AML-193 (cell line): ENCODE data around the gene DAPK2.
A peak's percentile ranks its signal among the peaks of the same experiment; 100 is the strongest.

Experiments
- DNase-seq, 2 experiments: peaks; one replicate each; lab custom pipeline; 2025; lab: John Stamatoyannopoulos, UW

Gene DAPK2

DNA sequence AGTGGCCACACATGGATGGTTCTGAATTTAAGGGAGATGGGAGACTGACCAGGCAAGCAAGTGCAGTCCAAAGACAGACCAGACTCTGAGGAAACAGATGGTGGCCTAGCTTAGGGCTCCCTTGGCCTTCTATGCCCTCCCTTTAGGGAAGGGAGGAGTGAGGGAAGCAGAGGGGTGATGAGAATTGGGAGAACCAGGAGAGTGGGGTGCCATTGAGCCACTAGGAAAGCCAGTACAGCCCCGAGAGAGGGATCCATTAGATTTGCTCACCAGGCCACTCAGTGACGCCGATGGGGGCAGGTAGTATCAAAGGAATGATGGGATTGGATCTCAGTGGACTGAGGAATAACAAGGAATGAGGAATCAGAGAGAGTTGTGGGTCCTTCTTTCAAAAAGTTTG lies 182.1 kb downstream of the DAPK2 start:
- DNase-seq: no peak

DNA sequence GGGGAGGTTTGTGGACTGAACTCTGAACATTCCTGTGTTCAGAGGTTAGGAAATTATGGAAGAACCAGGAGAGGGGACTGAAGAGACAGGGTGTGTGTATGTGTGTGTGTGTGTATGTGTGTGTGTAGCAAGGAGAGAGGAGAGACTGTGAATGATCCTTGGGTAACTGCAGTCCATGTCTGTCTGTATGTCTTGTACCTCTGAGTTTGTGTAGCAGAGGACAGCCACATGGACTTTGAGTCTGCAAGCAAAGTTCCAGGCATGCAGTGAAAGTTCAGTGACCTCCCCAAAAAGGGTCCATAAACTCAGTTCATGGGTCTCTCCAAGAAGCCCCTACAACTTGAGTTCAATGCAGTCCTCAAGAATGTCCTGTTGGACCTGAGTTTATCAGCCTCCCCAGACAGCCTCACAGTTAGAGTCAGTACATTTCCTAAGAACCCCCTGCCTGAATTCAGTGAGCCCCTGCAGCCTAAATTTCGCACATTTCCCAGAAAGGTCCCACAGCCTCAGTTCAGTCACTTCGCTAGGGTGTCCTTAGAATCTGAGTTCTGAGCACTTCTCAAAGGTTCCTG lies 184.3 kb downstream of the DAPK2 start:
- no peak for DNase-seq

DNA sequence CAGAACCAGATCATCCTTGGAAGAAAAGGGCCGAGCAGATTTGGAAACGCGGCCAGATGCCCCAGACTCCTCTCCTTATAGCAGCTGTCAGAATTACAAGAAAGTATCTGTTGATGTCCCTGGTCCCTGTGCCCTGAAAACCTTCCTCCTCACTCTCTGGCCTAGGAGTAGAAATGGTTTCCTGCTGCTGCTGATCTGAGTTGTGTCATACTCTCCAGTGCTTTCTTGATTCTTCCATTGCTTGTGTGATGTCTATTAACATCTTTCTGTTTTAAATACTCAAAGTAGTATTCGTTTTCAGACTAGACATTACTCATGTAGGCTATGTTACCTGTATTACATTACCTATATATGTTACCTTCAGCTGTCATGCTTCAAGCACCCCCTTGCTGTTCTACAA lies 185.7 kb downstream of the DAPK2 start:
- DNase-seq: no peak

DNA sequence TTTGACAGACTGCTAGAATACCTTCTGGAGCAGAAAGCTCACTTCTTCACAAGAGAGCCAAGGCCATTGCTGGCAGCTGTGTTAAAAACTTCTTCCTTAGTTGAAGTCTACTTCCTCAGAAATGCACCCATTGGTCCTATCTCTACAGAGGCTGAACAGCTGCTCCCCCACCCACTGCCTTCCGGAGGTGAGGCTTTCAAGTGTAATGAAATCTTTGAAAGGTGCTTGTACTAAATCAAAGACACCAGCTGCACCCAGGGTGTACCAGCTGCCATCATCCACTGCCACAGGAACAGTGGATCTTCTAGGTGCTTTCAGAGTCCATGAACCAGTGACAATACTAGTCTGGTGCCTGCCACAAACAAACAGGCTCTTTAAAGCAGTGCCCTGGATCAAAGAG lies 186.1 kb downstream of the DAPK2 start:
- peak in 1 of 2 experiments; percentile 7 for DNase-seq

DNA sequence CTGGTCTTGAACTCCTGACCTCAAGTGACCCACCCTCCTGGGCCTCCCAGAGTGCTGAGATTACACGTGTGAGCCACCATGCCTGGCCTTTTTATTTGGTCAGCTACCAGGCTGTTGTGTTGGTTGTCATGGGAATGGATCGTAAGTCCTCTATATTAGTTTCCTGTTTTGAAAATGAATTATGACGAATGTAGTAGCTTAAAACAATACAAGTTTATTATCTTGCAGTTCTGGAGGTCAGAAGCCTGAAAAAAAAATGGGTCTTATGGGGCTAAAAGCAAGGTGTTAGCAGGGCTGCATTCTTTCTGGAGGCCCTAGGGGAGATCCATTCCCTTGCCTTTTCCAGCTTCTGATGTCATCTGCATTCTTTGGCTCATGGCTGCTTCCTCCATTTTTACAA lies 187.4 kb downstream of the DAPK2 start:
- no peak for DNase-seq

DNA sequence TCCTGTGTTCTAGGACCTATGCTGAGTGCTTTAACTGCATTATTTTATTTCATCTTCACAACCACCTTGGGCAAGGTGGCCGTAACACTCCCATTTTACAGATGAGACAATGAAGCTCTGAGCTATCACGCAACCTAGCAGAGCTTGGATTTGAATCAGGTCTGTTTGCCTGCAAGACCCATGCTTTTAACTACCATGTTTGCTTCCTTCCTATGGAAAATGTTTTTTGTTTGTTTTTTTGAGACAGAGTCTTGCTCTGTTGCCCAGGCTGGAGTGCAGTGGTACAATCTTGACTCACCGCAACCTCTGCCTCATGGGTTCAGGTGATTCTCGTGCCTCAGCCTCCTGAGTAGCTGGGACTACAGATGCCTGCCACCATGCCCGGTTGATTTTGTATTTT lies 187.8 kb downstream of the DAPK2 start:
- DNase-seq: no peak

DNA sequence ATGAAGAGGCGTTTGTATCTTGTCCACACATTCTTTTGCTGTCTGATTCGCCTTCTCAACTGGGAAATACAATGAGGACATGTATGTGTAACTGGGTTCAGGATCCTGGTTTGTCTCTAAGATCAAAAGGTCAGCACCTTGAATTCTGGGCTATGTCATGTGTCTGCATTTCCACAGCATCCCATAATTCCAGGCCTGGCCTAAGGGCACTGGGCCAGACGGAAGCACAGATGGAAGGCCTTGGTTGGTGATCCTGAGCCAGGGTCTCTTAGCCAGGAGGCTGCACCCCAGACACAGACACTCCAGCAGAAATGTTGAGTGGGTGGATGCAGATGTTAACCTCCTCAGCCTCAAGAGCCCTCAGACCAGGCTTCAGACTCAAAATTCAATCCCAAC lies 188.8 kb downstream of the DAPK2 start:
- no peak for DNase-seq
